ENCODE results near the gene GALNT14. TPM values are rescaled to one million over a fixed set of nuclear protein-coding genes. Genes with fewer than 3 reads are reported as not detected.
A peak's percentile ranks its signal among the peaks of the same experiment; 100 is the strongest.

GALNT14 gene
- polyA plus RNA-seq, 6 donors from 2014 or later = 0.45 to 1.4 (median 0.64) TPM; not detected in 2

DNA sequence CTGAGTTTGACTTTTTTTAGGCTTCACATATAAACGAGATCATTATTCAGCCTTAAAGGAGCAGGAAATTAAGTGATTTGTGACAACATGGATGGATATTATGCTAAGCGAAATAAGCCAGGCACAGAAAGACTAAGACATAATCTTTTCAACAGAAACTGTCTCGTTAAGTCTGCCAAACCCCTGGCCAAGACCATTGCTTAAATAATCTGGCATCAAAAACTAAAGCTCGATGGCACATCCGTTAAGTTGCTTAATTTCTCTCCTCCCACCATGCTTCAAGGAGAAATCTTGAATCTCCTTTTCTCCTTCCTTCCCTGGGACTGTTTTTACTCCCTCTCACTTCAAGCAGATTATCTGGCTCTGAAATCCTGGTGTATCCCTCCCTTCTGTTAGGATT is 140.3 kb downstream of the GALNT14 start:
- DNase-seq = no peak
- no peak overlapping the region for H3K27ac Mint-ChIP-seq

DNA sequence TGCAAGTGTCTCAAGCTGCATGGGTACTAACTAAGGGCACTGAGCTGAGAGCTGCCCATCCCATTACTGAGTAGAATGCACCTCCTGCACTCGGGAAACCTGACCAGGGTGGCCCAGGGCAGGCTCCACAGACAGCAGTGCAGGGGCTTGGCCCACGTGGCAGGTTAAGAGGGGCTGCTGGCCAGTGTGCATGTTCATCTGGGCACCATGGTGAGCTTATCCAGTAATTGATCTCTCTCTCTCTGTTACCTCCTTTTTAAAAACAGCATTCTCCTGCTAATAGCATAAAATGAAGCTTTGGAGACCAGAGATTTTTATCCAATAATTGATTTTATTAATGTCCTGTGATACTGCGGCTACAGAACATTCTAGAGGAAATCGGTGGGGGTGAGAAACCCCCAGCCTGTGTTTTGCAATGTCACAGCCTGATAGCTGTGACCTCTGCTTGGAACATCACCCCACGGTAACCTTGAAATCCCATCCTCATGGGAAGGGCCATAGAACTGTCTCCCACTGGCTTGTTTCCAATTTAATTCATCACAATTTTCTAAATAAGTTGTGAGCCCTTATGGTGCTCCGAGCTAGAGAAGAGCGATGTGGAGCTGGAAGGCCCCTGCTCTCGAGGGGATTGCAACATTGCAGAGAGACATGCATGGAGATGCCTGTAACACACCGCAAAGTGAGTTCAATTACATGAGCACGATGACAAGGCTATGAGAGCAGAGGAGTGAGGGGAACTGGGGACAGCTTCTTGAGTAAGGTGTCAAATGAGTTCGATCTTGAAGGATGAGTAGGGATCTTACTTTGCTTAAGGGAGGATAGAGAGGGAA is 143.8 kb downstream of the GALNT14 start:
- Mint-ChIP-seq H3K27me3 (no peaks in the 10 kb centered on the region), H3K4me1 (no peaks in the 10 kb centered on the region), H3K4me3 (peak overlapping the region in 1 of 8 donors; percentile 3), H3K27ac (no peak overlapping the region), H3K36me3 (no peaks in the 10 kb centered on the region), H3K9me3 (no peaks in the 10 kb centered on the region)
- no peak for DNase-seq
- ATAC-seq (ENCODE audit: low read depth in 2 of 2) = no peak

More for the DNA sequence above, 140.3 kb downstream of the GALNT14 start:
- H3K27me3 Mint-ChIP-seq = no peaks in the 10 kb centered on the region
- H3K4me3 Mint-ChIP-seq = no peak overlapping the region
- peaks cover 0 to 1% (median 0%) of the 10 kb centered on the region in 7 donors for H3K9me3 Mint-ChIP-seq
- no peaks in the 10 kb centered on the region for H3K4me1 Mint-ChIP-seq
- no peaks in the 10 kb centered on the region for H3K36me3 Mint-ChIP-seq
- ATAC-seq (ENCODE audit: low read depth in 2 of 2) = no peak

- no peaks in the 10 kb centered on the region for H3K27me3 Mint-ChIP-seq
- ATAC-seq (ENCODE audit: low read depth in 2 of 2) = no peak
- H3K4me3 Mint-ChIP-seq = no peak overlapping the region
- DNase-seq = no peak
- no peaks in the 10 kb centered on the region for H3K9me3 Mint-ChIP-seq
- H3K36me3 Mint-ChIP-seq = no peaks in the 10 kb centered on the region
- H3K27ac Mint-ChIP-seq = peak overlapping the region in 1 of 6 donors; percentile 26
- H3K4me1 Mint-ChIP-seq = no peaks in the 10 kb centered on the region
Measured at GRCh38 chr2:30992781-30993180, 145.5 kb downstream of the GALNT14 start.

DNA sequence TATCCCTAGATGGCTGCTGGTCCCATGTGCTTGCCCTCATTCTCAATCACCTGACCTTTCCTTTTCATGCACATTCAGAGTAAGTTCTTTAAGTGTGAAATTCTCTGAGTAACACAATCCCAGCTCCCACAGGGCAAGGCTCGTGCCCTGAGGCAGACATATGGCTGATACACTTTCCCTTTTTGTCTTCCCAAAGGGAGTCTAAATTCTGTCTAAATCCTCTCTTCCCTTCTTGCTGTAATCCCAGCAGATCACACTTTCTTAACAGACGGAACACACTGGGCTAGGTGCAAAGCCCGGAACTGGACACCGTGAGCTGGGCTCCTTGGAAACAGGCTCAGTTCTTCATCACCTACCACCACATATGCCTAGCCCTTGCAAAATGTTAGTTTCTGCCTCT is 147.6 kb downstream of the GALNT14 start:
- H3K4me1 Mint-ChIP-seq = no peaks in the 10 kb centered on the region
- no peak for ATAC-seq (ENCODE audit: low read depth in 2 of 2)

GRCh38 chr2:30990176-30990575 is 148.1 kb downstream of the GALNT14 start:
- Mint-ChIP-seq H3K4me3 (no peak overlapping the region), H3K27ac (no peak overlapping the region), H3K36me3 (no peaks in the 10 kb centered on the region), H3K27me3 (no peaks in the 10 kb centered on the region), H3K4me1 (no peaks in the 10 kb centered on the region), H3K9me3 (no peaks in the 10 kb centered on the region)
- DNase-seq (no peak), ATAC-seq (ENCODE audit: low read depth in 2 of 2) (no peak)

More for the DNA sequence above, 147.6 kb downstream of the GALNT14 start:
- no peaks in the 10 kb centered on the region for H3K9me3 Mint-ChIP-seq
- no peak overlapping the region for H3K4me3 Mint-ChIP-seq
- no peaks in the 10 kb centered on the region for H3K36me3 Mint-ChIP-seq
- H3K27me3 Mint-ChIP-seq = no peaks in the 10 kb centered on the region
- H3K27ac Mint-ChIP-seq = no peak overlapping the region
- DNase-seq = no peak

DNA sequence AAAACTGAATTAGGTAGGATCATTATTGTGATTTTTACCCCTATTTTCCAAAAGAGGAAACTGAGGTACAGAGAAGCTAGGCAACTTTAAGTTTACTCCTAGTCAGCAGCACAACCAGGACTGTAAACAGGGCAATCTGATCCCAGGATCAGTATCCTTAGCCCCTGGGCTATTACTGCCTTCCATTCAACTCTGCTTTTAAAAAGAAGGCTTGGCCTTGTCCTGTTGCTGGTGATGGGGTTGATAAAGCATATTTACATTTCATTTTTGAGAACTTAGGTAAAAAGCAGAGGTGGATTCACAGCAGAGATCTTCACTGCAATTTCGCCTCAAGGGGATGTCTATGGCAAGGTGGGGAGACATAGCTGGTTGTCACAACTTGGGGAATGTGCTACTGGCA is 148.5 kb downstream of the GALNT14 start:
- ATAC-seq (ENCODE audit: low read depth in 2 of 2) (no peak), DNase-seq (no peak)
- no peaks in the 10 kb centered on the region for H3K4me1 Mint-ChIP-seq
- H3K4me3 Mint-ChIP-seq = no peak overlapping the region
- H3K9me3 Mint-ChIP-seq = no peaks in the 10 kb centered on the region
- H3K27ac Mint-ChIP-seq = no peak overlapping the region
- no peaks in the 10 kb centered on the region for H3K27me3 Mint-ChIP-seq
- H3K36me3 Mint-ChIP-seq = no peaks in the 10 kb centered on the region

DNA sequence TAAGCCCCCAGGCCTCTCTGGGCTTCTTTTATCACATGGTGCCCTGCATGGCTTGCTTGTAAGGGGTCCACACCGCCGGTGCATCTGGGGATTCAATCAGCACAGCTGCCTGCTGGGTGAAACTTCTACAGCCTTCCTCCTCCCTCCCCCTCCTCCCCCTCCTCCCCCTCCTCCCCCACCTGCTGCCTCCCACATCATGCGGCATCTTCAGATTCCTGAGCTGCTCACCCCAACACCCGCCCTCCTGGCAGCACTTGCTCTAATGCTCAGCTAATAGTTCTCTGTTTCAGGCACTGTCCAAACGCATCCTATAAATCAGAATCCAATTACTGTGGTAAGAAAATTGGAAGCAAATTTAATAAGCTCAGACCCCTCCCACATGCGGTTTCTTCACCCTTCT is 150.7 kb downstream of the GALNT14 start:
- no peak overlapping the region for H3K4me3 Mint-ChIP-seq

GRCh38 chr2:30986231-30986580 is 152.0 kb downstream of the GALNT14 start:
- ATAC-seq (ENCODE audit: low read depth in 2 of 2) (no peak), DNase-seq (no peak)
- Mint-ChIP-seq H3K27ac (no peak overlapping the region), H3K36me3 (no peaks in the 10 kb centered on the region), H3K4me3 (no peak overlapping the region), H3K4me1 (no peaks in the 10 kb centered on the region), H3K9me3 (no peaks in the 10 kb centered on the region), H3K27me3 (no peaks in the 10 kb centered on the region)

More for the DNA sequence above, 150.7 kb downstream of the GALNT14 start:
- H3K4me1 Mint-ChIP-seq = no peaks in the 10 kb centered on the region
- ATAC-seq (ENCODE audit: low read depth in 2 of 2) (no peak), DNase-seq (no peak)
- H3K36me3 Mint-ChIP-seq = no peaks in the 10 kb centered on the region
- no peaks in the 10 kb centered on the region for H3K27me3 Mint-ChIP-seq
- no peak overlapping the region for H3K27ac Mint-ChIP-seq
- no peaks in the 10 kb centered on the region for H3K9me3 Mint-ChIP-seq

DNA sequence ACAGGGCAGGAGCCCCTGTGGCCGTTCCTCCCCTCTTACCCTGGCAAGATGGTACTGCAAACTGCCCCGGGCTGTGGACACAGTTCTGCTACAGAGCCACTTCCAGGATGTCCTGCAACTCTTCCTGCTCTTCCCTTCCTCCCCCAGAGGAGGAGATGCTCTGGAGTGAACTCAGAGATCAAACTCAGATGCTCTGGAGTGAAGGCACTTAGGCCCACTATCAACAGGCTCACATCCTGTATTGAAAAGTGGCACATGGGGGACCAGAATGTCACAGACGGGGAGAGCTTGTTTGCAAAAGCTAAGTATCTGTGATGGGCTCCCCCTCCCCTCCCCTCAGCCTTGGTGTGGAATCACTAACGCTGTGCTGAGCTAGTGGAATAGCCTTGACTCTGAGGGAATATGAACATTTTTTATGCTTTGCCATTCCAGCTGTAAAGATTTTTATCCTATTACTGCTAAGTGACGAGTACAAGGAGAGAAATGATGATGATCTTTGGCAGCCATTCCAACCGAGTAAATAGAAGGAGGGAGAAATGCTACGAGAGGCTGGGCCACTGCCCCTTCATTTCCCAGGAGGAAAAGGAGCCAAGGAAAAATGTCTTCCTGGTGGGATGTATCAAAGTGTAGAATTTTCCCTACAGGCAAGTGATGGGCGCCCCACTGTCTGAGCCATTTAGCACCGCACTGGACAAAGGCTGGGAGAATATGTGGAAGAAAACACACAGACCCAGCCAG is 152.6 kb downstream of the GALNT14 start:
- no peak for DNase-seq
- Mint-ChIP-seq H3K9me3 (no peaks in the 10 kb centered on the region), H3K4me1 (no peaks in the 10 kb centered on the region), H3K36me3 (no peaks in the 10 kb centered on the region), H3K27ac (no peak overlapping the region), H3K27me3 (no peaks in the 10 kb centered on the region), H3K4me3 (no peak overlapping the region)
- ATAC-seq (ENCODE audit: low read depth in 2 of 2) = no peak

DNA sequence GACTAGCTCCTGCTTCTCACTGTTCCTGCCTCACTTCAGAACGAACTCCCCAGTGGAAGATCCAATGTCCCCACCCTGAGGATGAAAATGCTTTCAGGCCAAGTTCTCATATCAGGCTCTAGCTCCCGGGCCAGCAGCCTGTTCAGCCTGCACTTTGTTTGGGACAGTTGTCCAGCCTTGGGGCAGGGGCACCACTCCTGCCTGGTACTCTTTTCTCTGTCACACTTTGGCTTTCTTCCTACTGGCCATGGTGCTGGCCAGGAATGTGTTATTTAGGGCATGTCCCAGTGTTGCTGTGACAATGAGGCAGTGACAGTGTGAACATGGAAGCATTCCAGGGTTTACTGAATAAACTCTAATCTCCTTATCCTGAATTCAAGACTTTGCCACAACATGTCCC is 154.1 kb downstream of the GALNT14 start:
- Mint-ChIP-seq H3K4me1 (no peaks in the 10 kb centered on the region), H3K9me3 (no peaks in the 10 kb centered on the region), H3K27ac (no peak overlapping the region), H3K36me3 (no peaks in the 10 kb centered on the region), H3K27me3 (no peaks in the 10 kb centered on the region), H3K4me3 (no peak overlapping the region)
- no peak for ATAC-seq (ENCODE audit: low read depth in 2 of 2)
- no peak for DNase-seq

GRCh38 chr2:30981510-30981909 is 156.7 kb downstream of the GALNT14 start:
- no peaks in the 10 kb centered on the region for H3K36me3 Mint-ChIP-seq
- ATAC-seq (ENCODE audit: low read depth in 2 of 2) = no peak

DNA sequence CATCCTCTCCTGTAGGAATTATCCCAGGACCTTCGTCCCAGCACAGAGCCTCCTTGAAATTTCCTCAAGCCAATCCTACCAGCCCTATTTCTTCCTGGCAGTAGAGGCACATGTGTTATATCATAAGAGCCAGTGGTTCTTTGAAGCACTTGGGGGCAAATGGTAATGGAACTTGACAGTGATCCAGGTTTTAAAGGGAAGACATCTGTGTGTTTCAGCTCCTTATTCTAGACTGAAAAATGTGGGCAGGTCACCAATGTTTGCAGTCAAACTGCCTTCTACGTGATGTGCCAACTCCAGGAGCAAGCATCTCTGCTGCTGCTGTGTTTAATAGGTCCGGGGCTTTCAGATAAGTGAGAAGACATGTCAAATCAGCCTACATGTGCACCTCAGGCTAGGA is 157.1 kb downstream of the GALNT14 start:
- no peaks in the 10 kb centered on the region for H3K36me3 Mint-ChIP-seq
- H3K27ac Mint-ChIP-seq = peak overlapping the region in 1 of 6 donors; percentile 17
- H3K4me1 Mint-ChIP-seq = no peaks in the 10 kb centered on the region
- DNase-seq (no peak), ATAC-seq (ENCODE audit: low read depth in 2 of 2) (no peak)
- H3K4me3 Mint-ChIP-seq = no peak overlapping the region
- no peaks in the 10 kb centered on the region for H3K9me3 Mint-ChIP-seq
- H3K27me3 Mint-ChIP-seq = no peaks in the 10 kb centered on the region

More at GRCh38 chr2:30981510-30981909, 156.7 kb downstream of the GALNT14 start:
- Mint-ChIP-seq H3K27me3 (no peaks in the 10 kb centered on the region), H3K4me3 (no peak overlapping the region), H3K27ac (no peak overlapping the region), H3K4me1 (no peaks in the 10 kb centered on the region), H3K9me3 (no peaks in the 10 kb centered on the region)
- no peak for DNase-seq

GRCh38 chr2:30979822-30980245 is 158.4 kb downstream of the GALNT14 start:
- Mint-ChIP-seq H3K36me3 (no peaks in the 10 kb centered on the region), H3K4me1 (no peaks in the 10 kb centered on the region), H3K4me3 (no peak overlapping the region), H3K27me3 (no peaks in the 10 kb centered on the region), H3K27ac (peak overlapping the region in 1 of 6 donors; percentile 6), H3K9me3 (no peaks in the 10 kb centered on the region)
- DNase-seq (no peak), ATAC-seq (ENCODE audit: low read depth in 2 of 2) (no peak)

DNA sequence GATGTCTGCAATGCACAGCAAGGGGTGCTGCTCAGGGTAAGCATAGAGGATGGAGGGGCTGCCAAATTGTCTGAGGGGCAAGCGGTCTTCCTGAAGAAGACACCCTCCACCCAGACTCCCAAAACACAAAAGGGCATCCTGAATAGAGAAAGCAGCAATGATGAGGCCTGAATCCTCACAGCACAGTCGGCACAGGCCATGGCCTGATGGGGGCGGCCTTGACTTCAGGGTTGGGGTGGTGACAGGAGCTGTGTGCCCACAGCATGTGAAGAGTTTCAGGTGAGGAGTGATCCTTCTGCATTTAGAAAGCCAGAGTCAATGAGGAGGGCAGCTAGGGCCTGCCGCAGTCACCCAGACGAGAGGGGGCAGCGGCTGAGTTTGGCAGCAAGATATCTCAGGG is 159.4 kb downstream of the GALNT14 start:
- no peak for ATAC-seq (ENCODE audit: low read depth in 2 of 2)
- Mint-ChIP-seq H3K36me3 (no peaks in the 10 kb centered on the region), H3K27me3 (no peaks in the 10 kb centered on the region), H3K4me1 (no peaks in the 10 kb centered on the region), H3K27ac (peak overlapping the region in 1 of 6 donors; percentile 8), H3K4me3 (no peak overlapping the region), H3K9me3 (no peaks in the 10 kb centered on the region)
- DNase-seq = no peak
